Esophagus muscularis mucosa (tissue), 4 donors: ENCODE data around the gene NDUFB3. TPM values are rescaled to one million over a fixed set of nuclear protein-coding genes. Genes with fewer than 3 reads are reported as not detected.

Source experiments
- DNase-seq: peaks from one replicate; pipeline ENCODE4 v3.0.0-alpha.2; 2017; ENCODE audit errors: extremely low spot score
- H3K27ac ChIP-seq, 4 donors: fragments of 200-600 bp; sonication (generic); replicated peaks in 1 of 4; 1 replicate in 3 of 4; 2 replicates in 1 of 4; pipeline ENCODE4 v1.5.1; 2016 to 2019; ENCODE audit warnings: mild to moderate bottlenecking in 1 of 4
- H3K27me3 ChIP-seq, 4 donors: fragments of 200-600 bp; sonication (generic); one replicate each; pipeline versions ENCODE4 v1.5.1 to v1.6.0; 2016 to 2019
- H3K36me3 ChIP-seq, 4 donors: fragments of 200-600 bp; sonication (generic); one replicate each; pipeline ENCODE4 v1.5.1; 2016 to 2019
- H3K4me1 ChIP-seq, 4 donors: fragments of 200-600 bp; sonication (generic); one replicate each; pipeline ENCODE4 v1.5.1; 2016 to 2019
- H3K4me3 ChIP-seq, 4 donors: fragments of 200-600 bp; sonication (generic); 1 replicate in 2 of 4; 2 replicates in 2 of 4; pipeline ENCODE4 v1.5.1; 2016 to 2019; ENCODE audit warnings: mild to moderate bottlenecking in 4 of 4, moderate library complexity in 1 of 4
- H3K9me3 ChIP-seq, 4 donors: fragments of 200-600 bp; sonication (generic); 1 replicate in 3 of 4; 2 replicates in 1 of 4; pipeline ENCODE4 v1.5.1; 2016 to 2019
- EP300 ChIP-seq: sonication (generic); formaldehyde crosslinking; IDR thresholded peaks from one replicate; pipeline ENCODE4 v1.6.1; 2017; ENCODE audit warnings: antibody characterized with exemption
- POLR2A ChIP-seq: fragments of 450-650 bp; IDR thresholded peaks from one replicate; pipeline ENCODE4 v1.6.1; 2017; ENCODE audit warnings: antibody characterized with exemption, moderate library complexity, mild to moderate bottlenecking, low read depth
- POLR2AphosphoS5 ChIP-seq, 2 donors: sonication (generic); formaldehyde crosslinking; IDR thresholded peaks; one replicate each; pipeline ENCODE4 v1.6.1; 2017; ENCODE audit warnings: antibody characterized with exemption in 2 of 2
- WGBS: methylation state at CpG from one replicate; pipeline ENCODE4 v1.1.5; 2018; 5-methylcytosine and 5-hydroxymethylcytosine counted together
- intact Hi-C: fragments of 100-400 bp; cut with DNase I; formaldehyde crosslinking; loops from one replicate; pipeline ENCODE4 v1.15.1; 2023
- small RNA-seq, 3 donors: library from RNA; depleted of rRNA; stranded (forward); fragments of <200 nt; gene quantifications; one replicate each; pipeline ENCODE3, GENCODE V24; 2016
- total RNA-seq, 4 donors: library from RNA; depleted of rRNA; stranded (reverse); fragments of >200 nt; gene quantifications; one replicate each; pipeline versions ENCODE4 v1.1.0 to v1.2.1, GENCODE V29; 2016
- TF ChIP-seq, protein P1 (sequence below), 3 experiments: fragments of 200-600 bp in 2 of 3; fragments of 450-650 bp in 1 of 3; sonication (generic) in 2 of 3; IDR thresholded peaks; one replicate each; pipeline ENCODE4 v1.5.1; 2017 to 2019; ENCODE audit warnings: antibody characterized with exemption in 3 of 3, mild to moderate bottlenecking in 2 of 3, moderate library complexity in 1 of 3

The NDUFB3 gene
- total RNA-seq, 4 donors from 2014 or later, result 36.0 to 100 (median 47.6) TPM

DNA sequence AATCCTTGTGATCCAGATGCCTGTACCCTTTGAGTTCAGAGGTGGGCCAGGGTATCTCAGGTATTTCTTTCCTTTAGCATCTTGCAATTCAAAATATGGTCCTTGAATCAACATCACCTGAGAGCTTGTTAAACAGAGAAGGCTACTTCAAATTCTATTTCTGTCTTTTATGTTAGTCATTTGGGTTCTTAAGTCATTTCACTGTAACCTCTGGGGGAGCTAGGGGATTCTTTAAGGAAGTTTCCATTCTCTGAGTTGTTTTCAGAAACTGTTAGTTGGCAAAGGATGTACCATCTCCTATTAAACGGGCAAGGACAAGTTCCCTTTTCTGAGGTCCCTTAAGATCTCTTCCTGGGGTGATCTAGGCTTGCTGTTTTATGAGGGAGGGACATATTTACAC is 60.7 kb downstream of the NDUFB3 start:
- Histone ChIP-seq H3K4me3 (no peak overlapping the region), H3K9me3 (no peaks in the 10 kb centered on the region), H3K36me3 (peaks cover 25 to 62% (median 46%) of the 10 kb centered on the region in 4 donors), H3K4me1 (peaks cover 75 to 92% (median 83%) of the 10 kb centered on the region in 4 donors), H3K27ac (peak overlapping the region; percentile 16 to 97 (median 67)), H3K27me3 (no peaks in the 10 kb centered on the region)
- WGBS, result 79% methylated on average over 1 of the region's 1 CpG
- DNase-seq, result no peak
- TF ChIP-seq, protein P1, sequence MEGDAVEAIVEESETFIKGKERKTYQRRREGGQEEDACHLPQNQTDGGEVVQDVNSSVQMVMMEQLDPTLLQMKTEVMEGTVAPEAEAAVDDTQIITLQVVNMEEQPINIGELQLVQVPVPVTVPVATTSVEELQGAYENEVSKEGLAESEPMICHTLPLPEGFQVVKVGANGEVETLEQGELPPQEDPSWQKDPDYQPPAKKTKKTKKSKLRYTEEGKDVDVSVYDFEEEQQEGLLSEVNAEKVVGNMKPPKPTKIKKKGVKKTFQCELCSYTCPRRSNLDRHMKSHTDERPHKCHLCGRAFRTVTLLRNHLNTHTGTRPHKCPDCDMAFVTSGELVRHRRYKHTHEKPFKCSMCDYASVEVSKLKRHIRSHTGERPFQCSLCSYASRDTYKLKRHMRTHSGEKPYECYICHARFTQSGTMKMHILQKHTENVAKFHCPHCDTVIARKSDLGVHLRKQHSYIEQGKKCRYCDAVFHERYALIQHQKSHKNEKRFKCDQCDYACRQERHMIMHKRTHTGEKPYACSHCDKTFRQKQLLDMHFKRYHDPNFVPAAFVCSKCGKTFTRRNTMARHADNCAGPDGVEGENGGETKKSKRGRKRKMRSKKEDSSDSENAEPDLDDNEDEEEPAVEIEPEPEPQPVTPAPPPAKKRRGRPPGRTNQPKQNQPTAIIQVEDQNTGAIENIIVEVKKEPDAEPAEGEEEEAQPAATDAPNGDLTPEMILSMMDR (IDR thresholded peaks at IDR 0.05), result no peak
- TF ChIP-seq EP300, result no peak
- no peak for TF ChIP-seq POLR2A
- TF ChIP-seq POLR2AphosphoS5 (IDR thresholded peaks at IDR 0.05), result no peak
- intact Hi-C loops, result no loop called here

Small RNAs within 50 kb of the gene (small RNA-seq; reads per million reads assigned to genes)
- 0 reads per million in 3 donors for gene RNU6-1206P

Other genes with a start within 250 kb of the NDUFB3 start
- 100 to 1,000 TPM in 3 of 4 donors, 10 to 100 TPM in 1; 94.3 to 177 (median 108) TPM for gene CLK1, start 207.3 kb upstream of the NDUFB3 start, total RNA-seq
- 10 to 100 TPM in 3 of 4 donors, 1 to 10 TPM in 1; 6.9 to 16.3 (median 13.4) TPM for gene PPIL3, start 182.9 kb upstream of the NDUFB3 start, total RNA-seq
- 10 to 100 TPM; 11.8 to 21.1 (median 15.5) TPM for gene NIF3L1, start 182.6 kb upstream of the NDUFB3 start, total RNA-seq
- gene ORC2, start 108.3 kb upstream of the NDUFB3 start, total RNA-seq, result 10 to 100 TPM in 2 of 4 donors, 1 to 10 TPM in 2; 9.4 to 15.0 (median 10.8) TPM
- 10 to 100 TPM in 3 of 4 donors, 1 to 10 TPM in 1; 9.1 to 15.4 (median 10.8) TPM for gene HYCC2, start 330 bp upstream of the NDUFB3 start, total RNA-seq
- 100 to 1,000 TPM; 137 to 236 (median 202) TPM for gene CFLAR, start 44.2 kb downstream of the NDUFB3 start, total RNA-seq
- gene CASP10, start 111.1 kb downstream of the NDUFB3 start, total RNA-seq, result 1 to 10 TPM; 2.2 to 7.3 (median 4.3) TPM
- gene CASP8, start 188.5 kb downstream of the NDUFB3 start, total RNA-seq, result 10 to 100 TPM in 1 of 4 donors, 1 to 10 TPM in 3; 4.9 to 17.9 (median 5.3) TPM